Left lobe of liver (tissue), 2 donors: ENCODE results near the gene KL. TPM values are rescaled to one million over a fixed set of nuclear protein-coding genes. Genes with fewer than 3 reads are reported as not detected.

Experiments used
- ATAC-seq: fragments of 200-7000 bp; cut with Tn5 transposase; one replicate; pipeline ENCODE4 v1.9.1; 2020; ENCODE audit warnings: mild to moderate bottlenecking, moderate library complexity
- DNase-seq: peaks from one replicate; pipeline ENCODE4 v3.0.0-alpha.2; 2020; ENCODE audit warnings: low spot score
- total RNA-seq: library from RNA; stranded (reverse); gene quantifications from one replicate; pipeline ENCODE4 v1.2.1, GENCODE V29; 2021
- donor health status: DM: no; HTN: no; CAD: no; lungs with moderate emphysema.
- donor health status: DM: no; HTN: yes; CAD: no.

Gene KL
- total RNA-seq, 1 donor from 2014 or later: 0.05 TPM

DNA sequence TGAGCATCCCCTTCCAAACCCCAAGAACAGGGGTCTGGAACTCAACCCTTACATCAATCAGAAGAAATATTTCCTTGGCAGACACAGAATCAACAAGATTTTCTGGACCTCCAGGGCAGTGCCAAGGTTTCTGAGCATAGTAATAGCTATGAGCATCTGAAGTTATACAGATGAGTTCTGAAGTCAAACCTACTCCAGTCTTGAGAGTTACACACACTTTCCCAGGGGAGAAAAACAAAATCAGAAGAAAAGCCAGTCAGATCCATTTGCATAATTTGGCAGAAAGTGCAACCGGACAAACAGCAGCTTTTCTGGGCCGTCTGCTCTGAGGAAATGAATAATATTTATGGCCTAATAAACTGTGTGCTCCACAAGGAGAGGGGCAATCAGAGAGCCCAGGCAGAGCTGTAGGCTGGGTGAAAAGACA is 93.1 kb downstream of the KL start:
- ATAC-seq: no peak
- DNase-seq: no peak

DNA sequence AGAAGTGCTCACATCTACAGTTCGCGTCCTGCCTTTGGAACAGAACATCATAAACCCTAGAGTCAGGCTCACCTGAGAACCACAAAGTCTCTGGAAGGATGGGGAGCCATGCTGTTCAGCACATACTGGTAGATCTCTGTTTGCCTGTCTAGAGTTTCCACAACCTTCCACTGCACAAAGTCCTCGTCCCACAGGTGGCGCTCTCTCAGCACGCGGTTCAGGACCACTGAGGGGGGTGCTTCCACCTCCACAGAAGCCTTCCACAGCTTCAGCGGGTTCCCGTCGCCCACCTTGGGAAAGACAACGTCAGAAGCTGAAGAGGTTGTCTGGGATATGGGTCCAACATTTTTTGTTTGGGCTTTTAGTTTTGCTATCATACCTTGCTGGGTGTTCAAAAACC is 93.6 kb downstream of the KL start:
- peak; percentile 15 for ATAC-seq
- DNase-seq: no peak

DNA sequence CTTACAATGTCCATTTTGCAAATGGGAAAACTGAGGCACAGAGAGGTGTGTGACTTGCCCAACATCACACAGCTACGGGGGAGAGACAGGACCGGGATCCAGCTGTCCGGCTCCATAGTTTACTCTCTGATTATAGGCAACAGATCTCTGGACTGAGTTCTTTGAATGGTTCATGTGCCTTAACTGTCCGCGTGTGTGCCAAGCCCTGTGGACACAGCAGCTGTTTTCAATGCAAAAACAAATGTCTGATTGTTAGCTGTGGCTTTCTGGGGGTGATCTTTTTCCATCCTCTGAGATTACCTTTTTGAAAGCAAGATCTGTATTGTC is 94.1 kb downstream of the KL start:
- ATAC-seq: no peak
- DNase-seq: no peak

DNA sequence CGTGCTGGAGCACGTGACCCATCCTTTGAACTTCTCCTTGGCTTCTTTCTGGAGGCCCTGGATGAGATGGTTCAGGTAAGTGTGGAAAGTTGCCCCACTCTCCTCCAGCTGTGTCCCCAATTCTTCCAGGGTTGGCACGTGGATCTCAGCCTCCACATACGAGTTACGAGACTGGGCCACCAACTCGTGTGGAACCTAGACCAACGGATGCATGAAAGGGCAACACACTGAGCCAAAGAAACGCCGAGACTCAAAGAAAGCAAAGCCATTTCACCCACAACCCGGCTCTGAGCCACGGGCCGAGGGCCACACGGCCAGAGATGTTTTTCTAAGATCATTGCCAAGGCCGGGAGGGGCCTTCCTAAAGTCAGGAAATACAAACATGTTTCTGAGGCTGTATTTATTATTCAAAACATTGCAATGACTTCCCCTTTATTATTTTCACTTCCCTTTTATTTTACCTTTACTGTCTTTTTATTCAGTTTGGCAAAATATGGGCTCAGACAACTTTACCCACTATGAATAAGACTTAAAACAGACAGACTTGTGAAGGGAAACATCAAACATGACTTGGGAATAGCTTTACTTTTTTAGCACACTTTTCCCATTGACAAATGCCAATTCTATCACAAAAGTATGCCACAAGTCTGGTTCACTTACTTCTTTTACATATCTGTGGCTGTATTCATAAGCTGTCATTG is 94.6 kb downstream of the KL start:
- DNase-seq: no peak
- ATAC-seq: no peak

DNA sequence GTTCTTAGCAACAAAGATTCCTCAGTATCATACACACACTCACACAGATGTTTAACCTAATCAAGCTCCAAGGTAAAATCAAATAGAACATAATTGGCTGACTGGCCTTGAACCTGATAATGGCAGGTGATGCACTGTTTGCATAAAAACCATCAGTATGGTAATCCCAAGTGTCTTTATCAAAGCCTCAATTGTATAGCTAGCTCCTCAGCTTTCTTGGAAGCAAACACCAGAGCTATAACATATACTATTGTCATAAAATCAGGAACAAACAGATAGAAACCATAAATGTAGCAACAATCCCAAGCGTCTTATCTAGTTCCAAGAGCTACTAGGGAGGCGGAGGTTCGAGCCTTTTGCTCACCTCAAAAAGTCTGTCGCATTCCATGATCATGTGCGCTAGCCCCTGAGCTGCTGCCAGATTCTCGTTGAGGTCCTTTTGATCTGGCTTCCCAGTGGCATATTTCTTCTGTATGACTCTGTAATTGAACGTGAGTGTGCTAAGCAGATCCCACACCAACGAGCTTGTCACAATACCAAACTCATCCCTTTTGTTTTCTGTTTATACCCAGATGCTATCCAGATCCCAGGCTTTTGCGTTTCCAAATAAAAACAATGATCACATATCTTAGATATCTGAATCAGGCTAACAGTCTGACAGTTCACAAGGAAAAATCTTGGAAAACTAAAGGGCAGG is 95.3 kb downstream of the KL start:
- DNase-seq: no peak
- no peak for ATAC-seq

DNA sequence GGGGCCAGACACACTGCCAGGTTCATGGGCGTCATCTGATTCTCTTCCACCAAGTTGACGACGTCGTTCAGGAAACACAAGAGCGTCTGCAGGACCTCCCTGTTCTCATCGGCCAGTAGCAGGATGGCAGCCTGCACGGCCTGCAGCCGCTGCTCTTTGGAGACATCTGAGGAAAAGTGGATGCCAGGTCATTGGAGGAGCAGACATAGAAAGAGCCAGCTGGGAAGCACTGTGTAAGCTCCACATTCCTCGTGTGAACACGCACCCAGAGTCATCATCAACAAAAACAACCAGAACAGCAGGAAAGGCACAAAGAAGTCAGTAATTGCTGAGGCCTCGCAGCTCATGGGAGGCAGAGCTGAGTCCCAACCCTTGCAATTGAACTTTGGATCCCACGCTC is 96.5 kb downstream of the KL start:
- no peak for ATAC-seq
- DNase-seq: no peak

DNA sequence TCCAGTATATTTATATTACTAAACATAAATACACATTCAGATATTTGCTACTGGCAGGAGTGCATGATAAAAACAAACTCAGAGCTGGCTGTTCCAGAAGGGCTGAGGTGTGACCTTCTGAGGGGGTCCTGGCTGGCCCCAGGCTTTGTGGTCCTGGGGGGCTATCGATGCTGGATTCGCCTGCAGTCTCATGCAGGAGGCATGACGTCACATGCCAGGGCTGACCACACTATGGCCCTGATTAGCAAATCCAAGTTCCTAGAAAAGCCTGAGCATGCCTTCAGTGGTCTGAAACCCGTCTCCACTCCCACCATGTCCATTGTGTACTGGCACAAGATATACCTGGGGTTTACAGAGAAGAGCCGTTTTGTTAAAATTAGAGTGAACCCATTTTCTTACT is 97.9 kb downstream of the KL start:
- DNase-seq (no peak), ATAC-seq (no peak)

DNA sequence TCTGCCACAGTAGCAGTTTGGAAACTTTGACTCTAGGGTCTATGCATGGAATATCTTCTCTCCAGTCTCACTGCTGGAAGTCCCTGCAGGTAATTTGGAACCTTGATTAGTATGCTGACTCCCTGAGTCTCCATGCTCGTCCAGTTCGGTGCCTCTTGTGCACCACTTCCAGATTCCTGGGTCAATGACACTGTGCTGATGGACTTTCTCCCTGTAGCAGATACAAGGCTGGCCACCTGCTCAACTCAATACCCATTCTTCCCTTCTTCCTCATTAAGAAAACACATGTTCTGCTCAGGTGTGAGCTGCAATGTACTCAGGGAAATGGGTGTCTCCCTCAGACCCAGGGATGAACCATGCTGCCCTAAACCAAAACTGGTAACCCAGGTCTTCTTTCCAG is 99.1 kb downstream of the KL start:
- DNase-seq (no peak), ATAC-seq (peak; percentile 88)
